ENCODE results near the gene C2CD5. TPM values are rescaled to one million over a fixed set of nuclear protein-coding genes. Genes with fewer than 3 reads are reported as not detected.
"Not testable (repeated sequence)": the region's sequence is repeated elsewhere in the genome, so short reads cannot be mapped to it uniquely, and the experiment has no call there.

Gene C2CD5
- total RNA-seq, 6 donors from 2014 or later = 20.8 to 56.6 (median 36.6) TPM

DNA sequence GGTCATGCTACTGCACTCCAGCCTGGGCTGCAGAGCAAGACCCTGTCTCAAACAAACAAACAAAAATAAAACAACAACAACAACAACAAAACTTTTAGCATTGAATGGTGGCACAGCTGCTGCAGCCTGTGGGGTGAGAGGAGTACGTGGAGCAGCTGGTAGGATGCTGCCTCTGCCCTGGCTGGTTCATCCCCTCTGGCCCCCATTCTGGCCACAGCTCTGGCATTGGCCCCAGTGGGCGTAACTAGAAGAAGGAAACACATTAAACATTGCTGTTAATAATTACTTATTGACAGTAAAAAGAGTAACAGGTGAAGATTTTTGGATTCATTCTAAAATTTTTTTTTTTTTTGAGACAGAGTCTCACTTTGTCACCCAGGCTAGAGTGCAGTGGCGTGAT lies 28.8 kb upstream of the C2CD5 start:
- Histone ChIP-seq H3K27ac (no peak overlapping the region), H3K36me3 (no peaks in the 10 kb centered on the region), H3K4me1 (no peaks in the 10 kb centered on the region), H3K9me3 (no peaks in the 10 kb centered on the region), H3K27me3 (no peaks in the 10 kb centered on the region), H3K4me3 (no peak overlapping the region)
- ATAC-seq (ENCODE audit: low FRiP score in 2 of 2) (no peak), DNase-seq (no peak)
- WGBS, 2 donors = 85 to 86% methylated on average over 3 of the region's 3 CpGs
- TF ChIP-seq POLR2A (IDR thresholded peaks at IDR 0.05) (no peak), POLR2AphosphoS5 (IDR thresholded peaks at IDR 0.05) (no peak), EP300 (IDR thresholded peaks at IDR 0.05) (no peak)
- TF ChIP-seq, protein P1, sequence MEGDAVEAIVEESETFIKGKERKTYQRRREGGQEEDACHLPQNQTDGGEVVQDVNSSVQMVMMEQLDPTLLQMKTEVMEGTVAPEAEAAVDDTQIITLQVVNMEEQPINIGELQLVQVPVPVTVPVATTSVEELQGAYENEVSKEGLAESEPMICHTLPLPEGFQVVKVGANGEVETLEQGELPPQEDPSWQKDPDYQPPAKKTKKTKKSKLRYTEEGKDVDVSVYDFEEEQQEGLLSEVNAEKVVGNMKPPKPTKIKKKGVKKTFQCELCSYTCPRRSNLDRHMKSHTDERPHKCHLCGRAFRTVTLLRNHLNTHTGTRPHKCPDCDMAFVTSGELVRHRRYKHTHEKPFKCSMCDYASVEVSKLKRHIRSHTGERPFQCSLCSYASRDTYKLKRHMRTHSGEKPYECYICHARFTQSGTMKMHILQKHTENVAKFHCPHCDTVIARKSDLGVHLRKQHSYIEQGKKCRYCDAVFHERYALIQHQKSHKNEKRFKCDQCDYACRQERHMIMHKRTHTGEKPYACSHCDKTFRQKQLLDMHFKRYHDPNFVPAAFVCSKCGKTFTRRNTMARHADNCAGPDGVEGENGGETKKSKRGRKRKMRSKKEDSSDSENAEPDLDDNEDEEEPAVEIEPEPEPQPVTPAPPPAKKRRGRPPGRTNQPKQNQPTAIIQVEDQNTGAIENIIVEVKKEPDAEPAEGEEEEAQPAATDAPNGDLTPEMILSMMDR (IDR thresholded peaks at IDR 0.05) = no peak

DNA sequence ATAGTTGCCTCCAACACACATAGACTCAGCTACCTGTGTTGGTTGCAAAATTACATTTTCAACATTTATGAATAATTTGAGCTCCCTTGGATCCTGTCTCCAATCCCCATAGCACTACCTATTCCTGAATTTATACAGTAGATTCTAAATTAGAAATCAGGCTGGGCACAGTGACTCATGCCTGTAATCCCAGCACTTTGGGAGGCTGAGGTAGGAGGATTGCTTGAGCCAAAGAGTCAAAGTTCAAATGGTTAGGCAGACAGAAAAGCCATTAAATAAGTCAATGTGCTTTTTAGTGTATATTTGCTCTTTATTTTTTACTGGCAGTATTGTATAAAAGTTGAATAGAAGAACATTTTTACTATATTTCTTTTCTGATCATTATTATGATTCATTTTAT lies 24.9 kb upstream of the C2CD5 start:
- ATAC-seq (ENCODE audit: low FRiP score in 2 of 2) (no peak), DNase-seq (no peak)
- Histone ChIP-seq H3K27ac (no peak overlapping the region), H3K9me3 (no peaks in the 10 kb centered on the region), H3K27me3 (no peaks in the 10 kb centered on the region), H3K4me1 (no peaks in the 10 kb centered on the region), H3K36me3 (no peaks in the 10 kb centered on the region), H3K4me3 (no peak overlapping the region)
- TF ChIP-seq, protein P1 (IDR thresholded peaks at IDR 0.05) = no peak
- TF ChIP-seq EP300 (IDR thresholded peaks at IDR 0.05) = no peak
- TF ChIP-seq POLR2A (IDR thresholded peaks at IDR 0.05) = no peak
- no peak for TF ChIP-seq POLR2AphosphoS5 (IDR thresholded peaks at IDR 0.05)

DNA sequence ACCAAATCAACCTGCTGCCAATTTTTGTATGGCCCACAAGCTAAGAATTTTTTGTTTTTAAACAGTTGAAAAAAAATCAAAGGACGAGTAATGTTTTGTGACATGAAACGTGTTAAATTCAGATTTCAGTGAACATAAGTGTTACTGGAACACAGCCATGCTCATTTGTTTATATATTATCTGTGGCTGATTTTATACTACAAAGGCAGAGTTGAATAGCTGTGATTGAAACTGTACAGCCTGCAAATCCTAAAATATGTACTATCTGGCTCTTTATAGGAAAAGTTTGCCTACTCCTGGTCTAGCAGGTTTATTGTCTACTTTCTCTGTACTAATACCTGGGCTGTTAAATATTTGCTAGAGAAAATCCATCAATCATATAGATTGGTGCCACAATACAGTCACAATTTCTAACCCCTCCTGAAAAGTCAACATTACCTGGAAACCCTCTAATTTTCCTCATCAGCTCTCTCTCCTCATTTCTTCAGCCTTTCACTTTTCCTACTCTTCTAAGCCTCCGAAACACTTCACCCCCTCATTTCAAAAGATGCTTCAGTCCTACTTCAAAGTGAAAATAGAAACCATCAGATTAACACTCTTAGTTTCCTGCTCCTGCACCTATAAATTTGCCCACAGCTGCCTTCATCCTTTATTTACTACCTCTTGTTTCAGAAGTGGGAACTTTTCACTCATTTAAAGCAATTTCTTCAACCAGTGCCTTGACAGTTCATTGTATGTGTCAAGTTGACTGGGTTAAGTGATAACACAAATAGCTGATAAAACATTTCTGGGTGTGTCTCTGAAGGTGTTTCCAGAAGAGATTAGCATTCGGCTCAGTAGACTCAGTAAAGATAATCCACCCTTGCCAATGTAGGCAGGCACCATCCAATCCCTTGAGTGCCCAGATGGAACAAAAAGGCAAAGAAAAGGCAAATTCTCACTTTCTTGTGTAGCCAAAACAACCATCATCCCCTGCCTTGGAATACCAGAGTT lies 18.0 kb upstream of the C2CD5 start:
- 43 to 56% methylated on average over 4 of the region's 4 CpGs for WGBS, 2 donors
- no peaks in the 10 kb centered on the region for H3K9me3 ChIP-seq
- no peak for TF ChIP-seq POLR2A (IDR thresholded peaks at IDR 0.05)
- no peak for TF ChIP-seq EP300 (IDR thresholded peaks at IDR 0.05)
- TF ChIP-seq POLR2AphosphoS5 (IDR thresholded peaks at IDR 0.05) = no peak
- TF ChIP-seq, protein P1 (IDR thresholded peaks at IDR 0.05) = no peak
- no peak overlapping the region for H3K4me3 ChIP-seq
- ATAC-seq (ENCODE audit: low FRiP score in 2 of 2) (no peak), DNase-seq (no peak)
- no peaks in the 10 kb centered on the region for H3K36me3 ChIP-seq
- no peaks in the 10 kb centered on the region for H3K27me3 ChIP-seq
- H3K27ac ChIP-seq = no peak overlapping the region
- H3K4me1 ChIP-seq = no peaks in the 10 kb centered on the region

DNA sequence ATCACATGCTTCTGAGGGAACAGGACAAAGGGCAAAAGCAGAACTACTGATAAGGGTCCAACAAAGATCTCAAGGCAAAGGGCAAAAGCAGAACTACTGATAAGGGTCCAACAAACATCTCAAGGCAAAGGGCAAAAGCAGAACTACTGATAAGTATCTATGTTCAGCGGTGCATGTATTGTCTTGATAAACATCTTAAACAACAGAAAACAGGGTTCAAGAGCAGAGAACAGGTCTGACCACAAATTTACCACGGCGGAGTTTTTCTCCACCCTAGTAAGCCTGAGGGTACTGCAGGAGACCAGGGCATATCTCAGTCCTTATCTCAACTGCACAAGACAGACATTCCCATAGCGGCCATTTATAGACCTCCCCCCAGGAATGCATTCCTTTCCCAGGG lies 10.4 kb upstream of the C2CD5 start:
- not testable (repeated sequence) for ATAC-seq (ENCODE audit: low FRiP score in 2 of 2); H3K4me1 ChIP-seq; H3K36me3 ChIP-seq; H3K27ac ChIP-seq; DNase-seq; H3K27me3 ChIP-seq; H3K4me3 ChIP-seq
- WGBS, 2 donors = 87 to 90% methylated on average over 4 of the region's 4 CpGs
- H3K9me3 ChIP-seq = peaks cover 0 to 13% (median 8%) of the 10 kb centered on the region in 4 donors

DNA sequence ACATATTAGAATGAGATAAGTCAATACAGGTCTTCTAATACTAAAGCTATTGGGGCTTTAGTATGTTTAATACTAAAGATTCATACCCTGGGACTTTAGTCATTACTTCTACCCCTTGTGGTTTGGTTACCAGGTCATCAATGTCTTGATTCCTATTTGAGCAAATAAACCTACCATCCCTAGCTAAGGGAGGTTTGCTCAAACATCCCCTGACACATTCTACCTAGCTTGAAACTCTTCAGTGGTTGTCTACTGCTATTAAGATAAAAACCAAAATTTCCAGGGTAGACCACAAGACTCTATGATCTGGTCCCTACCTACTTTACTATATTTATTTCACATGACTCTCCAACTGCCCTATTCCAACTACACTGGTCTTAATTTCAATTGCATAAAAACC lies 7.3 kb upstream of the C2CD5 start:
- H3K27me3 ChIP-seq = no peaks in the 10 kb centered on the region
- H3K4me1 ChIP-seq = no peaks in the 10 kb centered on the region
- DNase-seq (no peak), ATAC-seq (ENCODE audit: low FRiP score in 2 of 2) (no peak)
- no peaks in the 10 kb centered on the region for H3K36me3 ChIP-seq
- no peak overlapping the region for H3K4me3 ChIP-seq
- H3K27ac ChIP-seq = no peak overlapping the region
- H3K9me3 ChIP-seq = peaks cover 0 to 13% (median 8%) of the 10 kb centered on the region in 4 donors
- TF ChIP-seq EP300 (IDR thresholded peaks at IDR 0.05) (no peak), POLR2AphosphoS5 (IDR thresholded peaks at IDR 0.05) (no peak), POLR2A (IDR thresholded peaks at IDR 0.05) (no peak)
- TF ChIP-seq, protein P1 (IDR thresholded peaks at IDR 0.05) = no peak
